ENCODE results near the gene SELENON.
A peak's percentile ranks its signal among the peaks of the same experiment; 100 is the strongest.

The SELENON gene

DNA sequence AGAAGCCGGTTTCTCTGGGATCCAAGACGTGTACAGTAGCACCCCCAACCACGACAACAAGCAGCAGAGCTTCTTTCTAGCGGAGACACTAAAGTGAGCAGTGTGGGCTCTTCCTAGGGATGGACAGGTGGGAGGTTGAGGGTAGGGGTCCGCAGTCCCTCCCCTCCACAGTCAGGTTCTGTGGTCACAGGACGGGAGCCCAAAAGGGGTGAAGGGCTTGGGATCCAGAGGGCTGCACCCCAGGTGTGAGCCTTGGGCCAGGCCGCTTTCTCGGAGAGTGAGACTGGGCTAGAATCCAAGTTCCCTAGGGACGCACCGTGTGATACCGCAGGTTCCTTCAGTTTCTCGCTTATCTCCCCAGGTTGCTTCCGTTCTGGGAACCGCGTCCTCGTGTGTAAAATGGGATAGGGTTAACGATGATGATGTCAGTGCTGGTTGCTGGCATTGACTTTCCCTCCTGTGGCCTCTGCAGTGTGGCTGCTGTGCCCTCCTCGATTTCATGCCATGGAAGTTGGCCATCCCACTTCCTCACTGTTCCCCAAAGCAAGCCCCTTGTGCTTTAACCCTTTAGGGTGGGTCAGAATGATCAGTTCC is 17.3 kb upstream of the SELENON start (continued):
- TF ChIP-seq, protein P1, sequence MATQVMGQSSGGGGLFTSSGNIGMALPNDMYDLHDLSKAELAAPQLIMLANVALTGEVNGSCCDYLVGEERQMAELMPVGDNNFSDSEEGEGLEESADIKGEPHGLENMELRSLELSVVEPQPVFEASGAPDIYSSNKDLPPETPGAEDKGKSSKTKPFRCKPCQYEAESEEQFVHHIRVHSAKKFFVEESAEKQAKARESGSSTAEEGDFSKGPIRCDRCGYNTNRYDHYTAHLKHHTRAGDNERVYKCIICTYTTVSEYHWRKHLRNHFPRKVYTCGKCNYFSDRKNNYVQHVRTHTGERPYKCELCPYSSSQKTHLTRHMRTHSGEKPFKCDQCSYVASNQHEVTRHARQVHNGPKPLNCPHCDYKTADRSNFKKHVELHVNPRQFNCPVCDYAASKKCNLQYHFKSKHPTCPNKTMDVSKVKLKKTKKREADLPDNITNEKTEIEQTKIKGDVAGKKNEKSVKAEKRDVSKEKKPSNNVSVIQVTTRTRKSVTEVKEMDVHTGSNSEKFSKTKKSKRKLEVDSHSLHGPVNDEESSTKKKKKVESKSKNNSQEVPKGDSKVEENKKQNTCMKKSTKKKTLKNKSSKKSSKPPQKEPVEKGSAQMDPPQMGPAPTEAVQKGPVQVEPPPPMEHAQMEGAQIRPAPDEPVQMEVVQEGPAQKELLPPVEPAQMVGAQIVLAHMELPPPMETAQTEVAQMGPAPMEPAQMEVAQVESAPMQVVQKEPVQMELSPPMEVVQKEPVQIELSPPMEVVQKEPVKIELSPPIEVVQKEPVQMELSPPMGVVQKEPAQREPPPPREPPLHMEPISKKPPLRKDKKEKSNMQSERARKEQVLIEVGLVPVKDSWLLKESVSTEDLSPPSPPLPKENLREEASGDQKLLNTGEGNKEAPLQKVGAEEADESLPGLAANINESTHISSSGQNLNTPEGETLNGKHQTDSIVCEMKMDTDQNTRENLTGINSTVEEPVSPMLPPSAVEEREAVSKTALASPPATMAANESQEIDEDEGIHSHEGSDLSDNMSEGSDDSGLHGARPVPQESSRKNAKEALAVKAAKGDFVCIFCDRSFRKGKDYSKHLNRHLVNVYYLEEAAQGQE (tag by site-specific recombination; IDR thresholded peaks at IDR 0.05) = no peak
- no peak for TF ChIP-seq ZNF248 (tag by site-specific recombination; IDR thresholded peaks at IDR 0.05)
- TF ChIP-seq TRIM28 (IDR thresholded peaks at IDR 0.05; ENCODE audit: borderline replicate concordance, low read length) = no peak
- TF ChIP-seq, protein P2, sequence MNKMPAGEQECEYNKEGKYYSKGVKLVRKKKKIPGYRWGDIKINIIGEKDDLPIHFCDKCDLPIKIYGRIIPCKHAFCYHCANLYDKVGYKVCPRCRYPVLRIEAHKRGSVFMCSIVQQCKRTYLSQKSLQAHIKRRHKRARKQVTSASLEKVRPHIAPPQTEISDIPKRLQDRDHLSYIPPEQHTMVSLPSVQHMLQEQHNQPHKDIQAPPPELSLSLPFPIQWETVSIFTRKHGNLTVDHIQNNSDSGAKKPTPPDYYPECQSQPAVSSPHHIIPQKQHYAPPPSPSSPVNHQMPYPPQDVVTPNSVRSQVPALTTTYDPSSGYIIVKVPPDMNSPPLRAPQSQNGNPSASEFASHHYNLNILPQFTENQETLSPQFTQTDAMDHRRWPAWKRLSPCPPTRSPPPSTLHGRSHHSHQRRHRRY (tag by site-specific recombination; IDR thresholded peaks at IDR 0.05) = no peak
- TF ChIP-seq GLI4 (tag by site-specific recombination; IDR thresholded peaks at IDR 0.05) = no peak
- TF ChIP-seq, protein P3, sequence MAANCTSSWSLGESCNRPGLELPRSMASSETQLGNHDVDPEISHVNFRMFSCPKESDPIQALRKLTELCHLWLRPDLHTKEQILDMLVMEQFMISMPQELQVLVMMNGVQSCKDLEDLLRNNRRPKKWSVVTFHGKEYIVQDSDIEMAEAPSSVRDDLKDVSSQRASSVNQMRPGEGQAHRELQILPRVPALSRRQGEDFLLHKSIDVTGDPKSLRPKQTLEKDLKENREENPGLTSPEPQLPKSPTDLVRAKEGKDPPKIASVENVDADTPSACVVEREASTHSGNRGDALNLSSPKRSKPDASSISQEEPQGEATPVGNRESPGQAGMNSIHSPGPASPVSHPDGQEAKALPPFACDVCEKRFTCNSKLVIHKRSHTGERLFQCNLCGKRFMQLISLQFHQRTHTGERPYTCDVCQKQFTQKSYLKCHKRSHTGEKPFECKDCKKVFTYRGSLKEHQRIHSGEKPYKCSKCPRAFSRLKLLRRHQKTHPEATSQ (tag by site-specific recombination; IDR thresholded peaks at IDR 0.05) = no peak
- TF ChIP-seq, protein P4, sequence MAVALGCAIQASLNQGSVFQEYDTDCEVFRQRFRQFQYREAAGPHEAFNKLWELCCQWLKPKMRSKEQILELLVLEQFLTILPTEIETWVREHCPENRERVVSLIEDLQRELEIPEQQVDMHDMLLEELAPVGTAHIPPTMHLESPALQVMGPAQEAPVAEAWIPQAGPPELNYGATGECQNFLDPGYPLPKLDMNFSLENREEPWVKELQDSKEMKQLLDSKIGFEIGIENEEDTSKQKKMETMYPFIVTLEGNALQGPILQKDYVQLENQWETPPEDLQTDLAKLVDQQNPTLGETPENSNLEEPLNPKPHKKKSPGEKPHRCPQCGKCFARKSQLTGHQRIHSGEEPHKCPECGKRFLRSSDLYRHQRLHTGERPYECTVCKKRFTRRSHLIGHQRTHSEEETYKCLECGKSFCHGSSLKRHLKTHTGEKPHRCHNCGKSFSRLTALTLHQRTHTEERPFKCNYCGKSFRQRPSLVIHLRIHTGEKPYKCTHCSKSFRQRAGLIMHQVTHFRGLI (tag by site-specific recombination; IDR thresholded peaks at IDR 0.05) = peak; percentile 70
- TF ChIP-seq, protein P5, sequence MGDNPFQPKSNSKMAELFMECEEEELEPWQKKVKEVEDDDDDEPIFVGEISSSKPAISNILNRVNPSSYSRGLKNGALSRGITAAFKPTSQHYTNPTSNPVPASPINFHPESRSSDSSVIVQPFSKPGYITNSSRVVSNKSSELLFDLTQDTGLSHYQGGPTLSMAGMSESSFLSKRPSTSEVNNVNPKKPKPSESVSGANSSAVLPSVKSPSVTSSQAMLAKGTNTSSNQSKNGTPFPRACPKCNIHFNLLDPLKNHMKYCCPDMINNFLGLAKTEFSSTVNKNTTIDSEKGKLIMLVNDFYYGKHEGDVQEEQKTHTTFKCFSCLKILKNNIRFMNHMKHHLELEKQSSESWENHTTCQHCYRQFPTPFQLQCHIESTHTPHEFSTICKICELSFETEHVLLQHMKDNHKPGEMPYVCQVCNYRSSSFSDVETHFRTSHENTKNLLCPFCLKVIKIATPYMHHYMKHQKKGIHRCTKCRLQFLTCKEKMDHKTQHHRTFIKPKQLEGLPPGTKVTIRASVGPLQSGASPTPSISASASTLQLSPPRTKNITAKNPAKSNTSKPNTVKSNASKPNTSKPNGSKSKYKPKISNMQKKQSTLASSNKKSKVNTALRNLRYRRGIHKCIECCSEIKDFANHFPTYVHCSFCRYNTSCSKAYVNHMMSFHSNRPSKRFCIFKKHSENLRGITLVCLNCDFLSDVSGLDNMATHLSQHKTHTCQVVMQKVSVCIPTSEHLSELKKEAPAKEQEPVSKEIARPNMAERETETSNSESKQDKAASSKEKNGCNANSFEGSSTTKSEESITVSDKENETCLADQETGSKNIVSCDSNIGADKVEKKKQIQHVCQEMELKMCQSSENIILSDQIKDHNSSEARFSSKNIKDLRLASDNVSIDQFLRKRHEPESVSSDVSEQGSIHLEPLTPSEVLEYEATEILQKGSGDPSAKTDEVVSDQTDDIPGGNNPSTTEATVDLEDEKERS (tag by site-specific recombination; IDR thresholded peaks at IDR 0.05) = no peak
- no peak for TF ChIP-seq KLF1 (tag by site-specific recombination; IDR thresholded peaks at IDR 0.05)
- TF ChIP-seq, protein P6, sequence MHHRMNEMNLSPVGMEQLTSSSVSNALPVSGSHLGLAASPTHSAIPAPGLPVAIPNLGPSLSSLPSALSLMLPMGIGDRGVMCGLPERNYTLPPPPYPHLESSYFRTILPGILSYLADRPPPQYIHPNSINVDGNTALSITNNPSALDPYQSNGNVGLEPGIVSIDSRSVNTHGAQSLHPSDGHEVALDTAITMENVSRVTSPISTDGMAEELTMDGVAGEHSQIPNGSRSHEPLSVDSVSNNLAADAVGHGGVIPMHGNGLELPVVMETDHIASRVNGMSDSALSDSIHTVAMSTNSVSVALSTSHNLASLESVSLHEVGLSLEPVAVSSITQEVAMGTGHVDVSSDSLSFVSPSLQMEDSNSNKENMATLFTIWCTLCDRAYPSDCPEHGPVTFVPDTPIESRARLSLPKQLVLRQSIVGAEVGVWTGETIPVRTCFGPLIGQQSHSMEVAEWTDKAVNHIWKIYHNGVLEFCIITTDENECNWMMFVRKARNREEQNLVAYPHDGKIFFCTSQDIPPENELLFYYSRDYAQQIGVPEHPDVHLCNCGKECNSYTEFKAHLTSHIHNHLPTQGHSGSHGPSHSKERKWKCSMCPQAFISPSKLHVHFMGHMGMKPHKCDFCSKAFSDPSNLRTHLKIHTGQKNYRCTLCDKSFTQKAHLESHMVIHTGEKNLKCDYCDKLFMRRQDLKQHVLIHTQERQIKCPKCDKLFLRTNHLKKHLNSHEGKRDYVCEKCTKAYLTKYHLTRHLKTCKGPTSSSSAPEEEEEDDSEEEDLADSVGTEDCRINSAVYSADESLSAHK (tag by site-specific recombination; IDR thresholded peaks at IDR 0.05) = no peak
- no peak for TF ChIP-seq ZNF433 (tag by site-specific recombination; IDR thresholded peaks at IDR 0.05; ENCODE audit: low read depth)
- no peak for TF ChIP-seq MZF1 (tag by site-specific recombination; IDR thresholded peaks at IDR 0.05; ENCODE audit: borderline replicate concordance)
- no peak for TF ChIP-seq ZNF223 (tag by site-specific recombination; IDR thresholded peaks at IDR 0.05)
- no peak for TF ChIP-seq ZNF549 (tag by site-specific recombination; IDR thresholded peaks at IDR 0.05)
- TF ChIP-seq ZNF350 (tag by site-specific recombination; IDR thresholded peaks at IDR 0.05) = no peak
- peak; percentile 80; the same call in 1 of the 2 replicates for TF ChIP-seq ZEB2 (tag by site-specific recombination; IDR thresholded peaks at IDR 0.05)
- TF ChIP-seq, protein P7, sequence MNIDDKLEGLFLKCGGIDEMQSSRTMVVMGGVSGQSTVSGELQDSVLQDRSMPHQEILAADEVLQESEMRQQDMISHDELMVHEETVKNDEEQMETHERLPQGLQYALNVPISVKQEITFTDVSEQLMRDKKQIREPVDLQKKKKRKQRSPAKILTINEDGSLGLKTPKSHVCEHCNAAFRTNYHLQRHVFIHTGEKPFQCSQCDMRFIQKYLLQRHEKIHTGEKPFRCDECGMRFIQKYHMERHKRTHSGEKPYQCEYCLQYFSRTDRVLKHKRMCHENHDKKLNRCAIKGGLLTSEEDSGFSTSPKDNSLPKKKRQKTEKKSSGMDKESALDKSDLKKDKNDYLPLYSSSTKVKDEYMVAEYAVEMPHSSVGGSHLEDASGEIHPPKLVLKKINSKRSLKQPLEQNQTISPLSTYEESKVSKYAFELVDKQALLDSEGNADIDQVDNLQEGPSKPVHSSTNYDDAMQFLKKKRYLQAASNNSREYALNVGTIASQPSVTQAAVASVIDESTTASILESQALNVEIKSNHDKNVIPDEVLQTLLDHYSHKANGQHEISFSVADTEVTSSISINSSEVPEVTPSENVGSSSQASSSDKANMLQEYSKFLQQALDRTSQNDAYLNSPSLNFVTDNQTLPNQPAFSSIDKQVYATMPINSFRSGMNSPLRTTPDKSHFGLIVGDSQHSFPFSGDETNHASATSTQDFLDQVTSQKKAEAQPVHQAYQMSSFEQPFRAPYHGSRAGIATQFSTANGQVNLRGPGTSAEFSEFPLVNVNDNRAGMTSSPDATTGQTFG (tag by site-specific recombination; IDR thresholded peaks at IDR 0.05; ENCODE audit: borderline replicate concordance) = no peak
- no peak for TF ChIP-seq ZNF274 (IDR thresholded peaks at IDR 0.05; ENCODE audit: low read length)
- TF ChIP-seq ZNF274 (tag by site-specific recombination; IDR thresholded peaks at IDR 0.05; ENCODE audit: borderline replicate concordance) = no peak
- TF ChIP-seq WT1 (tag by site-specific recombination; IDR thresholded peaks at IDR 0.05) = no peak
- no peak for TF ChIP-seq ZNF664 (tag by site-specific recombination; IDR thresholded peaks at IDR 0.05)
- no peak for TF ChIP-seq ZNF785 (tag by site-specific recombination; IDR thresholded peaks at IDR 0.05)
- no peak for TF ChIP-seq ZNF146 (tag by site-specific recombination; IDR thresholded peaks at IDR 0.05)
- TF ChIP-seq ZNF19 (tag by site-specific recombination; IDR thresholded peaks at IDR 0.05; ENCODE audit: low read depth) = no peak

All from HEK293 (cell line).